Panc1 (cell line): ENCODE measurements around the gene DLGAP1. TPM values are rescaled to one million over a fixed set of nuclear protein-coding genes. Genes with fewer than 3 reads are reported as not detected.

Experiments used
- ATAC-seq: fragments of 200-7000 bp; cut with Tn5 transposase; 2 replicates; pipeline ENCODE4 v1.9.1; 2020; ENCODE audit warnings: mild to moderate bottlenecking, moderate library complexity
- BruUV-seq: library from RNA; stranded (reverse); fragments of 400-500 nt; replicated peaks from 2 replicates; lab custom pipeline; 2021; lab: Mats Ljungman, UMichigan
- CTCF ChIA-PET: fragments of 300-600 bp; sonication (Branson Sonifier 250); formaldehyde crosslinking; loops from one replicate; lab custom pipeline; 2022; ENCODE audit warnings: antibody characterized with exemption; lab: Charles Lee
- POLR2A ChIA-PET: fragments of 300-600 bp; sonication (Branson Sonifier 250); formaldehyde crosslinking; loops from one replicate; lab custom pipeline; 2022; ENCODE audit warnings: antibody characterized with exemption; lab: Charles Lee
- DNase-seq: peaks from one replicate; pipeline ENCODE4 v3.0.0-alpha.2; 2010; ENCODE audit warnings: low read depth, low spot score
- H3K27ac ChIP-seq: 2 replicates; pipeline ENCODE4 v1.5.1; 2011; ENCODE audit warnings: mild to moderate bottlenecking, low read length, inconsistent platforms
- H3K27me3 ChIP-seq: fragments of 200-500 bp; sonication (Bioruptor generic); 2 replicates; pipeline ENCODE4 v1.6.0; 2014; ENCODE audit warnings: low read length, inconsistent platforms; ENCODE audit not compliant: control insufficient read depth, insufficient read depth
- H3K36me3 ChIP-seq: fragments of 200-500 bp; sonication (Bioruptor generic); 2 replicates; pipeline ENCODE4 v1.5.1; 2014; ENCODE audit warnings: inconsistent platforms, mild to moderate bottlenecking, low read length, moderate library complexity; ENCODE audit not compliant: control insufficient read depth, insufficient read depth
- H3K4me1 ChIP-seq: 2 replicates; pipeline ENCODE4 v1.5.1; 2011; ENCODE audit warnings: inconsistent platforms, mild to moderate bottlenecking, low read length, moderate library complexity; ENCODE audit not compliant: control insufficient read depth, insufficient read depth
- H3K4me3 ChIP-seq, 2 experiments: 2 replicates each; pipeline ENCODE4 v1.5.1; 2011 to 2012; ENCODE audit warnings: low read depth in 2 of 2, low read length in 2 of 2, mild to moderate bottlenecking in 2 of 2, inconsistent platforms in 1 of 2, moderate library complexity in 1 of 2
- H3K9me3 ChIP-seq: fragments of 200-500 bp; sonication (Bioruptor generic); 2 replicates; pipeline ENCODE4 v1.5.1; 2014; ENCODE audit warnings: low read depth, mild to moderate bottlenecking, inconsistent platforms, low read length, moderate library complexity; ENCODE audit not compliant: control insufficient read depth, insufficient read depth
- CTCF ChIP-seq: fragments of 450-650 bp; IDR thresholded peaks from 2 replicates; pipeline ENCODE4 v1.5.1; 2017; ENCODE audit warnings: mild to moderate bottlenecking
- POLR2AphosphoS5 ChIP-seq: IDR thresholded peaks from 2 replicates; pipeline ENCODE4 v1.6.1; 2012; ENCODE audit warnings: mild to moderate bottlenecking, low read depth, low read length, moderate library complexity
- REST ChIP-seq, 2 experiments: IDR thresholded peaks; 2 replicates each; pipeline ENCODE4 v1.6.1; 2011 to 2012; ENCODE audit warnings: low read depth in 2 of 2, control low read depth in 1 of 2, low read length in 1 of 2, mild to moderate bottlenecking in 1 of 2, moderate library complexity in 1 of 2; ENCODE audit not compliant: insufficient read depth in 1 of 2
- SIN3A ChIP-seq: IDR thresholded peaks from 2 replicates; pipeline ENCODE4 v1.6.1; 2012; ENCODE audit warnings: low read depth, mild to moderate bottlenecking, low read length, moderate library complexity, borderline replicate concordance; ENCODE audit not compliant: insufficient read depth
- TCF7L2 ChIP-seq: IDR thresholded peaks from 2 replicates; pipeline ENCODE4 v1.6.1; 2011; ENCODE audit warnings: mild to moderate bottlenecking, low read depth, low read length, inconsistent platforms
- in situ Hi-C: cut with HindIII; loops from 2 replicates; pipeline ENCODE4 v1.10.0; 2016; ENCODE audit warnings: low sequenced_read_pairs, low pct_unique_long_range_greater_than_20kb
- intact Hi-C: fragments of 100-400 bp; cut with micrococcal nuclease; formaldehyde crosslinking; loops from one replicate; pipeline ENCODE4 v1.10.0; 2022; ENCODE audit not compliant: unreplicated experiment
- total RNA-seq: library from RNA; stranded (reverse); gene quantifications from one replicate; pipeline ENCODE4 v1.2.1, GENCODE V29; 2021; ENCODE audit not compliant: unreplicated experiment

DLGAP1 gene
- total RNA-seq, 1 experiment from 2014 or later: 1.8 TPM

- intact Hi-C loops (no loop called here), in situ Hi-C loops (no loop called here)
- BruUV-seq: no TSS peak
- no peak for TF ChIP-seq CTCF
- no peak for TF ChIP-seq TCF7L2
- TF ChIP-seq REST (IDR thresholded peaks at IDR 0.05; ENCODE audit: insufficient read depth in 1 of 2, low read depth in 2 of 2, low read length in 1 of 2): no peak
- no peak for TF ChIP-seq POLR2AphosphoS5
- TF ChIP-seq SIN3A: no peak
- ATAC-seq (no peak), DNase-seq (no peak)
- H3K4me1 ChIP-seq: peaks cover 18% of the 10 kb centered on the region
- no peaks in the 10 kb centered on the region for H3K36me3 ChIP-seq
- CTCF ChIA-PET: interaction anchor here (0.6 to 1.0 kb wide), 2 partner anchors 15 to 194 kb away, joined by 3 to 5 read pairs; no protein-coding TSS in a partner anchor
- 0 out of 2 replicates have a peak, but pooled peaks cover 3% of the 10 kb centered on the region for H3K9me3 ChIP-seq
- POLR2A ChIA-PET: no interaction called here
- H3K4me3 ChIP-seq: no peak overlapping the region
- peak overlapping the region; percentile 70; the same call in 1 of the 2 replicates for H3K27ac ChIP-seq
- no peaks in the 10 kb centered on the region for H3K27me3 ChIP-seq
Measured at GRCh38 chr18:3675446-3675845, 779.7 kb downstream of the DLGAP1 start.

GRCh38 chr18:3671176-3671575, 783.9 kb downstream of the DLGAP1 start:
- in situ Hi-C loops (no loop called here), intact Hi-C loops (no loop called here)
- peaks cover 46% of the 10 kb centered on the region for H3K4me1 ChIP-seq
- no peaks in the 10 kb centered on the region for H3K36me3 ChIP-seq
- DNase-seq: no peak
- ATAC-seq: peak; percentile 67
- H3K27ac ChIP-seq: peak overlapping the region; percentile 100
- H3K4me3 ChIP-seq: no peak overlapping the region
- ChIA-PET POLR2A (interaction anchor here (0.7 kb wide), 1 partner anchor 141 kb away, joined by 12 read pairs; no protein-coding TSS in a partner anchor), CTCF (interaction anchor here (0.5 to 0.7 kb wide), 3 partner anchors 162 to 317 kb away, joined by 3 to 9 read pairs (median 5); no protein-coding TSS in a partner anchor)
- no peaks in the 10 kb centered on the region for H3K27me3 ChIP-seq
- H3K9me3 ChIP-seq: 0 out of 2 replicates have a peak, but pooled peaks cover under 1% of the 10 kb centered on the region
- peak; percentile 96 for TF ChIP-seq TCF7L2
- no peak for TF ChIP-seq REST (IDR thresholded peaks at IDR 0.05; ENCODE audit: insufficient read depth in 1 of 2, low read depth in 2 of 2, low read length in 1 of 2)
- no peak for TF ChIP-seq POLR2AphosphoS5
- no peak for TF ChIP-seq CTCF
- TF ChIP-seq SIN3A: no peak
- BruUV-seq: no TSS peak
